Measurements from ENCODE around the gene DUSP2.

DUSP2 gene

DNA sequence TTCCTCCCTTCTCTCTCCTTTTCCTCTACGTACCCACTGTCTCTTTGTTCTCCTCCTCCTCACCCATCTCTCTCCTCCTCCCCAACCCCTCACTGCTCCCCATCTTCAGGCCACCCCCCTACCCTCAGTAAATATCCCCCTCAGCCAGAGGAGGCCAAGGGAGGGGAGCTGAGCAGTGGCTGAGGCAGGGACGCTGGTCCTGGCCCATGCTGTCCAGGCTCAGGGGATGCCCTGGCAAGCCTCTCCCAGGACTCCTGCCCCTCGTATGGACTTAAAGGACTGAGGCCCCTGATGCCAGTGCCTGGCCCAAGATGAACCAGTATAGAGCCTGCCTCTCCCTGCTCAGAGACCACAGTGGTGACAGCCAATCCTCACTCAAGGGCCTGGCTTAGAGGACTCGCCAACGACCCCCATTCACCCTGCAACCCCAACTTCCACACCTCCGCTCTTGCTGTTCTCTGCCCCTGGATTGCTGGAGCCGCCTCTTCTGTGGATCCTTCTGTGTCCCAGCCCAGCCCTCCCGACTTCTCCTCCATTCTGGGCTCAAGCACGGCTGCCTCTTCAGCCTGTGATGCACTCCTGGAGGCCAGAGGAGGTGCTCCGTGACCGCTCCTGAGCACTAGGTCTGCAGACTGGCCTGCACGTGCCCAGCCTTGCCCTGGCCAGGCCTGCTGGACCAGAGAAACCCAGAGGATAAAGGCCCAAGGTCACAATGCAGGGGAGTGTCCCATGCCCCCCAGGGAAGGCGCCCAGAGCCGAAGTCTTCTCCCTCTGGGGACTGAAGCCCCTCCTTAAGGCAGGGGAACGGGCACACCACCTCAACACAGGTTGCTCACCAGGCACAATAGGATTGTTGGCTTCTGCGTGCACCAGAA is 9.5 kb upstream of the DUSP2 start:
- peaks cover 52% of the 10 kb centered on the region for H3K4me1 Mint-ChIP-seq
- H3K27me3 Mint-ChIP-seq (ENCODE audit: low read depth, poor library complexity): peaks cover 9% of the 10 kb centered on the region
- peak overlapping the region; percentile 73 for H3K27ac Mint-ChIP-seq
- DNase-seq: no peak
- no peak overlapping the region for H3K4me3 Mint-ChIP-seq
- no peaks in the 10 kb centered on the region for H3K9me3 Mint-ChIP-seq
- no peak for TF ChIP-seq CTCF (IDR thresholded peaks at IDR 0.05)
- no peaks in the 10 kb centered on the region for H3K36me3 Mint-ChIP-seq (ENCODE audit: low read depth)

- H3K4me3 Mint-ChIP-seq: no peak overlapping the region
- no peak for TF ChIP-seq CTCF (IDR thresholded peaks at IDR 0.05)
- peaks cover 7% of the 10 kb centered on the region for H3K27me3 Mint-ChIP-seq (ENCODE audit: low read depth, poor library complexity)
- peaks cover 49% of the 10 kb centered on the region for H3K4me1 Mint-ChIP-seq
- no peak for DNase-seq
- H3K9me3 Mint-ChIP-seq: no peaks in the 10 kb centered on the region
- no peak overlapping the region for H3K27ac Mint-ChIP-seq
- H3K36me3 Mint-ChIP-seq (ENCODE audit: low read depth): no peaks in the 10 kb centered on the region
These were observed 8.8 kb upstream of the DUSP2 start for GRCh38 chr2:96153991-96154431.

DNA sequence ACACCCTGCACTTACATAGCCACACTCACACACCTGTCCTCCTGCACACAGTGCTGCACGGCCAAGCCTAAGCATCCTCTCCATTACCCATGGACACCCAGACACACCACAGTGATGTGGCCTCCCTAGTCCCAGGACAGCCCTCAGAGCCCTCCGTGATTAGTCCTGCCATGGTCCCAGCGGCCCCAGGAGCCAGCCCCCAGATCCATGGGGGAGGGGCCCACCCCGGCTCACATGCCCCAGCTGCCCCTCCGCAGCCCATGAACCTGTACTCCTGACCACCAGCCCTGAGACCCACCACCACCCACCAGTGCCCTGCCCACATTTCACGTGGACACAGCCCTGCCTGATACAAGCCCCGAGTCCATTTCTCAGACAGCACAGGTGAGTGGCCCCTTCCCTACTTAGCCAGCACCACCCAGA is 8.1 kb upstream of the DUSP2 start:
- Mint-ChIP-seq H3K4me3 (no peak overlapping the region), H3K27me3 (ENCODE audit: low read depth, poor library complexity) (peaks cover under 1% of the 10 kb centered on the region), H3K36me3 (ENCODE audit: low read depth) (no peaks in the 10 kb centered on the region), H3K9me3 (no peaks in the 10 kb centered on the region), H3K4me1 (peaks cover 48% of the 10 kb centered on the region), H3K27ac (no peak overlapping the region)
- DNase-seq: no peak
- TF ChIP-seq CTCF (IDR thresholded peaks at IDR 0.05): no peak

GRCh38 chr2:96152304-96153161 is 7.3 kb upstream of the DUSP2 start:
- H3K36me3 Mint-ChIP-seq (ENCODE audit: low read depth): no peaks in the 10 kb centered on the region
- no peaks in the 10 kb centered on the region for H3K9me3 Mint-ChIP-seq
- H3K27me3 Mint-ChIP-seq (ENCODE audit: low read depth, poor library complexity): no peaks in the 10 kb centered on the region
- no peak for TF ChIP-seq CTCF (IDR thresholded peaks at IDR 0.05)
- H3K4me3 Mint-ChIP-seq: no peak overlapping the region
- H3K4me1 Mint-ChIP-seq: peaks cover 48% of the 10 kb centered on the region
- peak overlapping the region; percentile 79 for H3K27ac Mint-ChIP-seq
- DNase-seq: no peak

- Mint-ChIP-seq H3K9me3 (no peaks in the 10 kb centered on the region), H3K36me3 (ENCODE audit: low read depth) (no peaks in the 10 kb centered on the region), H3K27ac (peak overlapping the region; percentile 79), H3K4me1 (peaks cover 53% of the 10 kb centered on the region), H3K4me3 (no peak overlapping the region), H3K27me3 (ENCODE audit: low read depth, poor library complexity) (peaks cover 5% of the 10 kb centered on the region)
- no peak for DNase-seq
- no peak for TF ChIP-seq CTCF (IDR thresholded peaks at IDR 0.05)
These were observed 6.5 kb upstream of the DUSP2 start for GRCh38 chr2:96151595-96152303.

Measured in nephron progenitor cell (in vitro differentiated cells).